GM12878 (cell line): ENCODE data around the gene SGK2. TPM values are rescaled to one million over a fixed set of nuclear protein-coding genes. Genes with fewer than 3 reads are reported as not detected.

ENCODE experiments used
- ATAC-seq: fragments of 200-7000 bp; cut with Tn5 transposase; 3 replicates; pipeline ENCODE4 v1.9.1; 2020; ENCODE audit warnings: mild to moderate bottlenecking, moderate library complexity
- BruUV-seq: library from RNA; stranded (reverse); fragments of 400-500 nt; replicated peaks from 2 replicates; lab custom pipeline; 2021; lab: Mats Ljungman, UMichigan
- CTCF ChIA-PET: fragments of 300-600 bp; sonication (Branson Sonifier 250); formaldehyde crosslinking; extraction: SDS; loops from one replicate; lab custom pipeline; 2021; ENCODE audit warnings: inconsistent platforms; lab: Yijun Ruan, JAX
- POLR2A ChIA-PET: fragments of 350-600 bp; formaldehyde crosslinking; extraction: SDS; loops from one replicate; lab custom pipeline; 2021; ENCODE audit warnings: inconsistent platforms; lab: Charles Lee
- RAD21 ChIA-PET: fragments of 300-600 bp; sonication (Branson Sonifier 250); formaldehyde crosslinking; loops from one replicate; lab custom pipeline; 2023; ENCODE audit warnings: antibody characterized with exemption; ENCODE audit not compliant: unreplicated experiment; lab: Charles Lee
- SMC1A ChIA-PET: fragments of 300-600 bp; sonication (Branson Sonifier 250); formaldehyde crosslinking; loops from one replicate; lab custom pipeline; 2023; ENCODE audit not compliant: unreplicated experiment, uncharacterized antibody; lab: Charles Lee
- DNase-seq: peaks from one replicate; pipeline ENCODE4 v3.0.0-alpha.2; 2011; ENCODE audit warnings: low read depth, low spot score
- FAIRE-seq: peaks from 3 replicates; lab custom pipeline; 2011; peaks lifted over from hg19 to GRCh38; lab: Jason Lieb, UNC
- H2AFZ ChIP-seq: 2 replicates; pipeline ENCODE4 v1.6.0; 2011; ENCODE audit warnings: low read depth, low read length, control low read depth; ENCODE audit not compliant: control insufficient read depth
- H3K27ac ChIP-seq: 2 replicates; pipeline ENCODE4 v1.5.1; 2011; ENCODE audit warnings: control low read depth; ENCODE audit not compliant: control insufficient read depth, insufficient read depth
- H3K27me3 ChIP-seq, 2 experiments: replicated peaks in 1 of 2; 2 replicates each; pipeline versions ENCODE4 v1.6.0 to v1.6.1; 2011; ENCODE audit warnings: low read length in 1 of 2; ENCODE audit not compliant: control insufficient read depth in 2 of 2, insufficient read depth in 2 of 2
- H3K36me3 ChIP-seq, 2 experiments: 2 replicates each; pipeline ENCODE4 v1.5.1; 2011; ENCODE audit warnings: low read length in 1 of 2; ENCODE audit not compliant: control insufficient read depth in 2 of 2, insufficient read depth in 2 of 2
- H3K4me1 ChIP-seq: 2 replicates; pipeline ENCODE4 v1.6.1; 2011; ENCODE audit warnings: mild to moderate bottlenecking, low read length, moderate library complexity, mixed read lengths; ENCODE audit not compliant: control insufficient read depth, insufficient read depth
- H3K4me2 ChIP-seq: 2 replicates; pipeline ENCODE4 v1.6.0; 2011; ENCODE audit warnings: control low read depth; ENCODE audit not compliant: control insufficient read depth, insufficient read depth
- H3K4me3 ChIP-seq: fragments of 200-600 bp; sonication (generic); 2 replicates; pipeline ENCODE4 v1.5.1; 2016
- H3K79me2 ChIP-seq: 2 replicates; pipeline ENCODE4 v1.6.0; 2011; ENCODE audit warnings: low read length; ENCODE audit not compliant: control insufficient read depth, insufficient read depth
- H3K9ac ChIP-seq: 2 replicates; pipeline ENCODE4 v1.8.0; 2011; ENCODE audit warnings: low read length, control low read depth, mixed read lengths; ENCODE audit not compliant: control insufficient read depth, insufficient read depth
- H3K9me3 ChIP-seq: replicated peaks from 3 replicates; pipeline ENCODE4 v1.5.1; 2011; ENCODE audit warnings: mild to moderate bottlenecking, low read length; ENCODE audit not compliant: control insufficient read depth, insufficient read depth
- H4K20me1 ChIP-seq: 2 replicates; pipeline ENCODE4 v1.6.0; 2011; ENCODE audit not compliant: control insufficient read depth, insufficient read depth
- BHLHE40 ChIP-seq, 2 experiments: fragments of 450-650 bp in 1 of 2; IDR thresholded peaks; 2 replicates each; pipeline ENCODE4 v1.6.1; 2011 to 2017; ENCODE audit warnings: low read depth in 2 of 2, borderline replicate concordance in 1 of 2, improper control_type of control experiment in 1 of 2, low read length in 1 of 2, mild to moderate bottlenecking in 1 of 2
- CHD1 ChIP-seq: IDR thresholded peaks from 2 replicates; pipeline ENCODE4 v1.6.1; 2012; ENCODE audit warnings: low read depth, low read length, improper control_type of control experiment
- CREB1 ChIP-seq: IDR thresholded peaks from 2 replicates; pipeline ENCODE4 v1.6.1; 2012; ENCODE audit warnings: low read depth, mild to moderate bottlenecking, inconsistent platforms
- CUX1 ChIP-seq: IDR thresholded peaks from 2 replicates; pipeline ENCODE4 v1.6.1; 2012; ENCODE audit warnings: improper control_type of control experiment, low read depth, low read length; ENCODE audit not compliant: insufficient replicate concordance
- FOS ChIP-seq: IDR thresholded peaks from 3 replicates; pipeline ENCODE4 v1.6.1; 2011; ENCODE audit warnings: borderline replicate concordance; ENCODE audit not compliant: insufficient read length; ENCODE audit errors: extremely low read depth
- HSF1 ChIP-seq: fragments of 150-350 bp; IDR thresholded peaks from 2 replicates; pipeline ENCODE4 v1.6.1; 2014; ENCODE audit warnings: mild to moderate bottlenecking, low read depth, low read length
- IKZF1 ChIP-seq: fragments of 450-650 bp; conservative IDR thresholded peaks from 2 replicates; pipeline ENCODE4 v1.6.1; 2017; ENCODE audit warnings: antibody characterized with exemption, mild to moderate bottlenecking
- NFIC ChIP-seq: IDR thresholded peaks from 2 replicates; pipeline ENCODE4 v1.6.1; 2012; ENCODE audit warnings: low read depth, mild to moderate bottlenecking, inconsistent platforms, low read length, moderate library complexity
- NR2F1 ChIP-seq: fragments of 450-650 bp; conservative IDR thresholded peaks from 2 replicates; pipeline ENCODE4 v1.6.1; 2017; ENCODE audit warnings: mild to moderate bottlenecking
- SRF ChIP-seq, 2 experiments: IDR thresholded peaks; 2 replicates each; pipeline ENCODE4 v1.6.1; 2011; ENCODE audit warnings: low read depth in 2 of 2, low read length in 2 of 2, mild to moderate bottlenecking in 1 of 2, moderate library complexity in 1 of 2
- TBL1XR1 ChIP-seq: IDR thresholded peaks from 2 replicates; pipeline ENCODE4 v1.6.1; 2012; ENCODE audit warnings: low read depth, low read length, improper control_type of control experiment
- YY1 ChIP-seq: IDR thresholded peaks from 2 replicates; pipeline ENCODE4 v1.6.1; 2011; ENCODE audit warnings: low read depth, mild to moderate bottlenecking, low read length
- ZNF592 ChIP-seq: fragments of 450-650 bp; IDR thresholded peaks from 2 replicates; pipeline ENCODE4 v1.6.1; 2017; ENCODE audit warnings: mild to moderate bottlenecking, moderate library complexity
- WGBS: methylation state at CpG from one replicate; pipeline ENCODE4 v1.1.6; 2016; ENCODE audit warnings: low lambda C conversion rate; ENCODE audit not compliant: insufficient replicate concordance, insufficient coverage; ENCODE audit errors: missing lambda C conversion rate; 5-methylcytosine and 5-hydroxymethylcytosine counted together
- in situ Hi-C: fragments of 300-500 bp; cut with MboI; formaldehyde crosslinking; loops from 9 replicates; pipeline ENCODE4 v1.14.3; 2018; ENCODE audit warnings: mixed read lengths
- intact Hi-C: fragments of 100-400 bp; cut with micrococcal nuclease; formaldehyde crosslinking; loops from one replicate; pipeline ENCODE4 v1.14.2; 2022; ENCODE audit not compliant: unreplicated experiment
- polyA plus RNA-seq, 11 experiments: library from polyadenylated mRNA; depleted of rRNA in 4 of 11; unstranded in 6 of 11; stranded (reverse) in 5 of 11; fragments of >200 nt; fragmentation: Nextera tagmentation in 4 of 11; fragmentation: Illumina TruSeq in 1 of 11; extraction: Ambion mirVana in 4 of 11; extraction: Trizol in 1 of 11; gene quantifications; 1 replicate in 1 of 11; 2 replicates in 10 of 11; pipeline versions ENCODE4 v1.2.1 to v1.2.3, GENCODE V29; 2011 to 2016; ENCODE audit warnings: inconsistent platforms in 2 of 11, missing spikeins in 2 of 11, low read depth in 1 of 11
- total RNA-seq, 4 experiments: library from RNA; depleted of rRNA in 3 of 4; stranded (reverse); fragments of >200 nt in 3 of 4; fragmentation: Illumina TruSeq in 1 of 4; extraction: Trizol in 1 of 4; gene quantifications; 2 replicates each; pipeline versions ENCODE4 v1.2.1 to v1.2.3, GENCODE V29; 2013 to 2021

The SGK2 gene
- total and polyA plus RNA-seq, 10 of the 15 experiments (the other 5 are each of a cell fraction or from before 2014, with no cell fraction given), result 0.04 to 0.96 (median 0.22) TPM; not detected in 3

GRCh38 chr20:43571310-43571709, 12.5 kb downstream of the SGK2 start:
- BruUV-seq, result no TSS peak
- no peak for FAIRE-seq
- no peak overlapping the region for H3K4me3 ChIP-seq
- in situ Hi-C loops, result no loop called here
- CTCF ChIA-PET, result interaction anchor here (1.0 to 1.9 kb wide), 3 partner anchors 33 to 120 kb away, joined by 4 to 5 read pairs (median 5); no protein-coding TSS in a partner anchor
- no peaks in the 10 kb centered on the region for H3K79me2 ChIP-seq
- RAD21 ChIA-PET, result interaction anchor here (0.6 to 1.0 kb wide), 2 partner anchors 9 to 120 kb away, joined by 3 to 6 read pairs; no protein-coding TSS in a partner anchor
- SMC1A ChIA-PET, result interaction anchor here (0.6 to 1.9 kb wide), 3 partner anchors 12 to 521 kb away, joined by 3 to 7 read pairs (median 4); no protein-coding TSS in a partner anchor
- H3K4me1 ChIP-seq, result no peaks in the 10 kb centered on the region
- H3K9ac ChIP-seq, result no peak overlapping the region
- no peaks in the 10 kb centered on the region for H3K9me3 ChIP-seq
- no peak overlapping the region for H2AFZ ChIP-seq
- no peak overlapping the region for H3K27ac ChIP-seq
- H3K36me3 ChIP-seq, result no peaks in the 10 kb centered on the region
- intact Hi-C loops, result no loop called here
- ATAC-seq, result no peak
- 51% methylated on average over 3 of the region's 3 CpGs for WGBS
- no peaks in the 10 kb centered on the region for H3K27me3 ChIP-seq
- POLR2A ChIA-PET, result no interaction called here
- no peak overlapping the region for H3K4me2 ChIP-seq
- no peaks in the 10 kb centered on the region for H4K20me1 ChIP-seq
- no peak for DNase-seq
- TF ChIP-seq SRF (IDR thresholded peaks at IDR 0.05; ENCODE audit: low read depth in 2 of 2, low read length in 2 of 2) (no peak), ZNF592 (no peak), BHLHE40 (IDR thresholded peaks at IDR 0.05; ENCODE audit: borderline replicate concordance in 1 of 2, low read depth in 2 of 2, low read length in 1 of 2) (no peak), CHD1 (no peak), FOS (no peak), CUX1 (no peak), CREB1 (no peak), IKZF1 (no peak), TBL1XR1 (no peak), YY1 (no peak), NR2F1 (no peak), NFIC (no peak), HSF1 (no peak)
